ENCODE results near the gene CIB1.
"Not testable (repeated sequence)": the region's sequence is repeated elsewhere in the genome, so short reads cannot be mapped to it uniquely, and the experiment has no call there.

- TF ChIP-seq TAF1 (IDR thresholded peaks at IDR 0.05; ENCODE audit: low read depth, low read length); POLR2AphosphoS5 (IDR thresholded peaks at IDR 0.05; ENCODE audit: low read depth, low read length); POU2F2 (IDR thresholded peaks at IDR 0.05; ENCODE audit: low read depth, low read length); POLR2A (IDR thresholded peaks at IDR 0.05; ENCODE audit: low read depth, low read length); PAX5 (IDR thresholded peaks at IDR 0.05; ENCODE audit: insufficient read depth, low read length, severe bottlenecking); SPI1 (IDR thresholded peaks at IDR 0.05; ENCODE audit: low read depth, low read length): not testable (repeated sequence)
Measured at GRCh38 chr15:90278467-90278866, 44.7 kb upstream of the CIB1 start.

Data from GM12891 (cell line).